Upper lobe of left lung (tissue), 6 donors: Measurements from ENCODE around the gene ZNF224. TPM values are rescaled to one million over a fixed set of nuclear protein-coding genes. Genes with fewer than 3 reads are reported as not detected.

Source experiments
- ATAC-seq, 2 donors: fragments of 200-7000 bp; cut with Tn5 transposase; one replicate each; pipeline ENCODE4 v1.9.1; 2022; ENCODE audit warnings: mild to moderate bottlenecking in 2 of 2, moderate library complexity in 2 of 2; ENCODE audit not compliant: low FRiP score in 2 of 2
- DNase-seq, 2 donors: peaks; one replicate each; pipeline ENCODE4 v3.0.0-alpha.2; 2019 to 2020
- H3K27ac ChIP-seq, 4 donors: fragments of 200-600 bp; sonication (generic); one replicate each; pipeline ENCODE4 v1.5.1; 2016 to 2019
- H3K27me3 ChIP-seq, 4 donors: fragments of 200-600 bp; sonication (generic); one replicate each; pipeline ENCODE4 v1.5.1; 2017 to 2019
- H3K36me3 ChIP-seq, 4 donors: fragments of 200-600 bp; sonication (generic); one replicate each; pipeline ENCODE4 v1.5.1; 2016 to 2019
- H3K4me1 ChIP-seq, 4 donors: fragments of 200-600 bp; sonication (generic); one replicate each; pipeline ENCODE4 v1.5.1; 2018 to 2019
- H3K4me3 ChIP-seq, 4 donors: fragments of 200-600 bp; sonication (generic); one replicate each; pipeline ENCODE4 v1.5.1; 2017 to 2019; ENCODE audit warnings: mild to moderate bottlenecking in 2 of 4, moderate library complexity in 1 of 4
- H3K9me3 ChIP-seq, 4 donors: fragments of 200-600 bp; sonication (generic); one replicate each; pipeline ENCODE4 v1.5.1; 2018 to 2019
- EP300 ChIP-seq, 4 donors: sonication (generic); formaldehyde crosslinking; IDR thresholded peaks; one replicate each; pipeline ENCODE4 v1.5.1; 2017; ENCODE audit warnings: antibody characterized with exemption in 4 of 4, control low read depth in 2 of 4
- POLR2A ChIP-seq, 4 donors: fragments of 450-650 bp; IDR thresholded peaks; one replicate each; pipeline ENCODE4 v1.5.1; 2016 to 2017; ENCODE audit warnings: antibody characterized with exemption in 4 of 4, mild to moderate bottlenecking in 2 of 4
- POLR2AphosphoS5 ChIP-seq, 2 donors: sonication (generic); formaldehyde crosslinking; IDR thresholded peaks; one replicate each; pipeline ENCODE4 v1.5.1; 2017; ENCODE audit warnings: antibody characterized with exemption in 2 of 2
- WGBS, 2 donors: methylation state at CpG; one replicate each; pipeline ENCODE4 v1.1.5; 2017 to 2018; 5-methylcytosine and 5-hydroxymethylcytosine counted together
- total RNA-seq, 6 donors: library from RNA; depleted of rRNA in 4 of 6; stranded (reverse); fragments of >200 nt in 4 of 6; gene quantifications; one replicate each; pipeline versions ENCODE4 v1.1.0 to v1.2.1, GENCODE V29; 2016 to 2021
- TF ChIP-seq, protein P1 (sequence below), 6 experiments: fragments of 450-650 bp in 4 of 6; fragments of 200-600 bp in 2 of 6; sonication (generic) in 2 of 6; IDR thresholded peaks; one replicate each; pipeline ENCODE4 v1.5.1; 2016 to 2019; ENCODE audit warnings: antibody characterized with exemption in 6 of 6
- donor health status: DM: no; HTN: no; CAD: no; lungs with moderate emphysema.
- donor health status: DM: no; HTN: yes; CAD: no; lungs with severe emphysema.

The ZNF224 gene
- total RNA-seq, 6 donors from 2014 or later: 19.8 to 108 (median 29.1) TPM

GRCh38 chr19:44059229-44059628 is 34.9 kb upstream of the ZNF224 start:
- Histone ChIP-seq H3K27ac (no peak overlapping the region), H3K36me3 (peaks cover 17 to 81% (median 61%) of the 10 kb centered on the region in 4 donors), H3K4me3 (no peak overlapping the region), H3K4me1 (no peaks in the 10 kb centered on the region), H3K27me3 (no peaks in the 10 kb centered on the region), H3K9me3 (peaks cover 0 to 29% (median 14%) of the 10 kb centered on the region in 4 donors)
- TF ChIP-seq POLR2AphosphoS5 (IDR thresholded peaks at IDR 0.05) (no peak), POLR2A (IDR thresholded peaks at IDR 0.05) (no peak), EP300 (IDR thresholded peaks at IDR 0.05) (no peak)
- TF ChIP-seq, protein P1, sequence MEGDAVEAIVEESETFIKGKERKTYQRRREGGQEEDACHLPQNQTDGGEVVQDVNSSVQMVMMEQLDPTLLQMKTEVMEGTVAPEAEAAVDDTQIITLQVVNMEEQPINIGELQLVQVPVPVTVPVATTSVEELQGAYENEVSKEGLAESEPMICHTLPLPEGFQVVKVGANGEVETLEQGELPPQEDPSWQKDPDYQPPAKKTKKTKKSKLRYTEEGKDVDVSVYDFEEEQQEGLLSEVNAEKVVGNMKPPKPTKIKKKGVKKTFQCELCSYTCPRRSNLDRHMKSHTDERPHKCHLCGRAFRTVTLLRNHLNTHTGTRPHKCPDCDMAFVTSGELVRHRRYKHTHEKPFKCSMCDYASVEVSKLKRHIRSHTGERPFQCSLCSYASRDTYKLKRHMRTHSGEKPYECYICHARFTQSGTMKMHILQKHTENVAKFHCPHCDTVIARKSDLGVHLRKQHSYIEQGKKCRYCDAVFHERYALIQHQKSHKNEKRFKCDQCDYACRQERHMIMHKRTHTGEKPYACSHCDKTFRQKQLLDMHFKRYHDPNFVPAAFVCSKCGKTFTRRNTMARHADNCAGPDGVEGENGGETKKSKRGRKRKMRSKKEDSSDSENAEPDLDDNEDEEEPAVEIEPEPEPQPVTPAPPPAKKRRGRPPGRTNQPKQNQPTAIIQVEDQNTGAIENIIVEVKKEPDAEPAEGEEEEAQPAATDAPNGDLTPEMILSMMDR (IDR thresholded peaks at IDR 0.05): no peak
- no peak for ATAC-seq
- 94 to 97% methylated on average over 2 of the region's 2 CpGs for WGBS, 2 donors
- DNase-seq: no peak

DNA sequence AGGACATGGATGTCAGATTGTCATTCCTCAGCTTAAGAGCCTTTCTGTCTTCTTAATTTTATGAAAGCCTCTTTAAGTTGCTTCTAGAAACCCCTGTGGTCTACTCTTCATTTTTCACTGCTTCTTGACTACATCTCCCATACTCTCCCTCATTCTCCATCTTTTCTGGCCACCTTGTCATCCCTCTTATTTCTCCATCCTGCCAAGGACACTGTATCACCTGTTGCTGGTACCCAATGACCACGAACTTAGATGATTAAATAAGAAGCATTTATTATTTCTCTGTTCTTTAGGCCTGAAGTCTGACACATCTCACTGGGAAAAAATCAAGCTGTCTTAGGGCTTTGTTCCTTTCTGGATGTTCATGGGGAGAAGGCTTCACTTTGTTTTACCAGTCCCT is 33.1 kb upstream of the ZNF224 start:
- peaks cover 22 to 84% (median 61%) of the 10 kb centered on the region in 4 donors for H3K36me3 ChIP-seq

DNA sequence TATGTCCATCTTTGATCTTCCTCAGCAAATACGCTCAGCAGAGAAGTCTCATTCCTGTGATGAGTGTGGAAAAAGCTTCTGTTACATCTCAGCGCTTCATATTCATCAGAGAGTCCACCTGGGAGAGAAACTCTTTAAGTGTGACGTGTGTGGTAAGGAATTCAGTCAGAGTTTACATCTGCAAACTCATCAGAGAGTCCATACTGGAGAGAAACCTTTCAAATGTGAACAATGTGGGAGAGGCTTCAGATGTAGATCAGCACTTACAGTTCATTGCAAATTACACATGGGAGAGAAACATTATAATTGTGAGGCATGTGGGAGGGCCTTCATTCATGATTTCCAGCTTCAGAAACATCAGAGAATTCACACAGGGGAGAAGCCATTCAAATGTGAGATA is 27.9 kb upstream of the ZNF224 start:
- WGBS, 2 donors: 64 to 76% methylated on average over 3 of the region's 3 CpGs

More for the DNA sequence above, 33.1 kb upstream of the ZNF224 start:
- ATAC-seq (no peak), DNase-seq (no peak)
- TF ChIP-seq POLR2AphosphoS5 (IDR thresholded peaks at IDR 0.05) (no peak), EP300 (IDR thresholded peaks at IDR 0.05) (no peak), POLR2A (IDR thresholded peaks at IDR 0.05) (no peak)
- TF ChIP-seq, protein P1 (IDR thresholded peaks at IDR 0.05): no peak
- no peak overlapping the region for H3K4me3 ChIP-seq
- H3K4me1 ChIP-seq: no peaks in the 10 kb centered on the region
- H3K27me3 ChIP-seq: no peaks in the 10 kb centered on the region
- H3K9me3 ChIP-seq: peaks cover 14 to 40% (median 24%) of the 10 kb centered on the region in 4 donors
- H3K27ac ChIP-seq: no peak overlapping the region
- 95 to 100% methylated on average over 1 of the region's 1 CpG for WGBS, 2 donors

GRCh38 chr19:44069415-44069814 is 24.7 kb upstream of the ZNF224 start:
- WGBS, 2 donors: 87 to 96% methylated on average over 1 of the region's 1 CpG
- DNase-seq: no peak
- Histone ChIP-seq H3K4me3 (no peak overlapping the region), H3K27ac (no peak overlapping the region), H3K4me1 (peaks cover 4 to 17% (median 13%) of the 10 kb centered on the region in 4 donors), H3K9me3 (peaks cover 30 to 46% (median 38%) of the 10 kb centered on the region in 4 donors), H3K36me3 (peaks cover 10 to 29% (median 21%) of the 10 kb centered on the region in 4 donors), H3K27me3 (no peaks in the 10 kb centered on the region)
- no peak for TF ChIP-seq POLR2A (IDR thresholded peaks at IDR 0.05)
- TF ChIP-seq POLR2AphosphoS5 (IDR thresholded peaks at IDR 0.05): no peak
- TF ChIP-seq EP300 (IDR thresholded peaks at IDR 0.05): no peak
- TF ChIP-seq, protein P1 (IDR thresholded peaks at IDR 0.05): no peak
- no peak for ATAC-seq

More for the DNA sequence above, 27.9 kb upstream of the ZNF224 start:
- Histone ChIP-seq H3K27ac (no peak overlapping the region), H3K4me3 (no peak overlapping the region), H3K9me3 (peaks cover 30 to 56% (median 53%) of the 10 kb centered on the region in 4 donors), H3K4me1 (peaks cover 0 to 3% (median under 1%) of the 10 kb centered on the region in 4 donors), H3K27me3 (no peaks in the 10 kb centered on the region), H3K36me3 (peaks cover 20 to 60% (median 50%) of the 10 kb centered on the region in 4 donors)
- ATAC-seq: no peak
- no peak for DNase-seq
- TF ChIP-seq POLR2A (IDR thresholded peaks at IDR 0.05) (no peak), POLR2AphosphoS5 (IDR thresholded peaks at IDR 0.05) (no peak), EP300 (IDR thresholded peaks at IDR 0.05) (no peak)
- TF ChIP-seq, protein P1 (IDR thresholded peaks at IDR 0.05): no peak
